ENCODE data around the gene AGPAT2.

DNA sequence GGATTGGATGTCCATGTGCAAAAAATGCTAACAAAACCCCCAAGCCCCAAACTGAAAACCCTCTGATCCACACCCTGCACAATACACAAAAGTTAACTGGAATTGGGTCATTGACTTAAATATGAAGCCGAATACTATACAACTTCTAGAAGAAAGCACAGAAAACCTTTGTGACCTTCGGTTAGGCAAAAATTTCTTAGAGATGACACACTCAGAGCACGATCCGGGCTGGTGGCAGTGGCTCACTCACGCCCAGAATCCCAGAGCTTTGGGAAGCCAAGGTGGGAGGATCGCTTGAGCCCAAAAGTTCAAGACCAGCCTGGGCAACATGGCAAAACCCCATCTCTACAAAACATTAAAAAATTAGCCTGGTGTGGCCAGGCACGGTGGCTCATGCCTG is 23.3 kb upstream of the AGPAT2 start:
- TF ChIP-seq, protein P1, sequence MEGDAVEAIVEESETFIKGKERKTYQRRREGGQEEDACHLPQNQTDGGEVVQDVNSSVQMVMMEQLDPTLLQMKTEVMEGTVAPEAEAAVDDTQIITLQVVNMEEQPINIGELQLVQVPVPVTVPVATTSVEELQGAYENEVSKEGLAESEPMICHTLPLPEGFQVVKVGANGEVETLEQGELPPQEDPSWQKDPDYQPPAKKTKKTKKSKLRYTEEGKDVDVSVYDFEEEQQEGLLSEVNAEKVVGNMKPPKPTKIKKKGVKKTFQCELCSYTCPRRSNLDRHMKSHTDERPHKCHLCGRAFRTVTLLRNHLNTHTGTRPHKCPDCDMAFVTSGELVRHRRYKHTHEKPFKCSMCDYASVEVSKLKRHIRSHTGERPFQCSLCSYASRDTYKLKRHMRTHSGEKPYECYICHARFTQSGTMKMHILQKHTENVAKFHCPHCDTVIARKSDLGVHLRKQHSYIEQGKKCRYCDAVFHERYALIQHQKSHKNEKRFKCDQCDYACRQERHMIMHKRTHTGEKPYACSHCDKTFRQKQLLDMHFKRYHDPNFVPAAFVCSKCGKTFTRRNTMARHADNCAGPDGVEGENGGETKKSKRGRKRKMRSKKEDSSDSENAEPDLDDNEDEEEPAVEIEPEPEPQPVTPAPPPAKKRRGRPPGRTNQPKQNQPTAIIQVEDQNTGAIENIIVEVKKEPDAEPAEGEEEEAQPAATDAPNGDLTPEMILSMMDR (IDR thresholded peaks at IDR 0.05) = no peak
- TF ChIP-seq EZH2 (IDR thresholded peaks at IDR 0.05; ENCODE audit: borderline replicate concordance, insufficient read depth, low read depth, low read length, poor library complexity, severe bottlenecking) = no peak

All from B cell (primary cell).